Colon (tissue), 2 donors: ENCODE measurements around the gene XPO6.

Experiments
- FAIRE-seq: peaks from 2 replicates; lab custom pipeline; 2012; peaks lifted over from hg19 to GRCh38; lab: Jason Lieb, UNC
- donor health status: control.
- donor health status: control.

The XPO6 gene

DNA sequence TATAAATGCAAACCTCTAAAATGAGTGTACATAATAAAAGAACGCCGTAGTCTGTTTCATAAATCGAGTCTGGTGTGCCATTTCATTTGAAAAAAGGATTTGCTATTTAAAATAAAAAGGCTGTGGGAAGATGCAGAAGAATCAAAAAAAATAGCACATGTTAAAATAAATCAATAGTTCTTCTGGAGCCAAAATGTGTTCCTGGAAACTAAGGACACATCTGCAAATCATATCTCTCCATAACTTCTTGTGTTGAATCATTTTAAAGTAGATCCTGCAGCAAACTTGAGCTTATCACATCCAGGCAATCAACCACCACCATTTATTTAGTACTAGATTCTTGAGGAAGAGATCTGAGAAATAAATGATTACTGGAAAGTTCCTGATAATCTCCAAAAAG is 29.0 kb downstream of the XPO6 start:
- FAIRE-seq, result no peak

DNA sequence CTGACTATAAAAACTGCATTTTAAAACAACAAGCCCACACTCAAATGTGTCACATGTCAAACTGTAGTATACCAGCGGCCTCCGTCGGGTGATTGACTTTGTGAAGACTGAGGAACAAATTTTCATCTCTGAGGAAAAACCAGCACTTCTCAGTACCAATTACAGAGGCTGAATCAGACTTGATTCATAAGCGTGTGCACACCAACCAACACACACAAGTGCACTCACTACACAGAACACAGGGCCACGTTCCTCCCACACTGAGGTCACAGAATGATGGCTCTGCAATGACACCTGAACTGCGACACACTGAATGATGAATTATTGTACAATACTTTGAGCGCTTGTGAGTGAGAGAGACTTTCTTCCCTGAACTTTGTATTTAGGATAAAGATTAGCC is 29.6 kb downstream of the XPO6 start:
- no peak for FAIRE-seq

DNA sequence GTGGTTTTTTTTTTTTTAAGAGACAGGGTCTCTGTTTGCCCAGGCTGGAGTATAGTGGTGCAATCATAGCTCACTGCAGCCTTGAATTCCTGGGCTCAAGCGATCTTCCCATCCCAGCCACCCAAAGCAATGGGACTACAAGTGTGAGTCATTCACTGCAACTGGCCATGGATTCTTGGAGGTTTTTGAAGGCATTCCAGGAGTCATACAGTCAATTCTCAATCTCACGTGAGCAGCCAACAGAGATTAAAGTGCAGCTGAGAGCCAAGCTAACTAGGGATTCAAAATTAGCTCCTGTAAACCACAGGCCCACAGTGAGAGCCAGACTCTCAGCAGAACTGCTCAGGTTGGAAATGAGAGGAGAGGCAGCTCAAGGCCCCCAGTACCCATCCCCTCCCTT is 30.2 kb downstream of the XPO6 start:
- no peak for FAIRE-seq

DNA sequence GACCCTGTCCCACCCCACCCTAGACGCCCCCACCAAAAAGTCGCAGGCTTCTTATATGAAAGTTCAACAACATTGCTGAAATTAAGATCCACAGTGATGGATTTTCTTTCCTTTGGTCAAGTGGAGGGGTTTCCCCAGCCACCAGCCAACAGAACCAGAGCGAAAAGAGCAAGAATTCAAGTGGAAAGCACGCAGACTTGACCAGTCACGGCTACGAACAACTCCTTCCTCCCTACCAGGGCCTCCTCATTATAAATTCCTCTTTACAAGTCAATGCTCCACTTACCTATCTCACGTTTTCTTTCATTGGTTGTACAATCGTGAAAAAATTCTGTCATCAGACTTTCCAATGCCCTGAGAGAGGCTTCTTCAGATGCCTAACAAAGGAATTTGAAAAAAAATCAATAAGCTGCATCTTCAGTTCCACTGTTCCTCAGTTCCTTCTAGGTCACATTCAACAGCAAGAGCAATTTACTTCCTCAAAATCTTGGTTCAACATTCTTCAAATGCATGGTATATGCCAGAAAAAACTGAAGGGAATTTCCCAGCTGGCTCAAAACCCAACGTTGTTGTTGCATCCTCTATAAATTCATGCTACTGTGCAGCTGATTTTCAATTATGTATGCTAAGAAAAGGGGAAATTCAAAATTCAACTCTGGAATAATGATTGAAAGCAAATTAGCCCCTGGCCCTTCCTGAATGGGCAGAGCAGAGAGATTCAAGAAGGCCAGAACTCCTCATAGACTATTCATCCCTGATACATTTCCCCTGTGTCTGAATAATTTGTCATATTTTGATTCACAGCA is 30.9 kb downstream of the XPO6 start:
- no peak for FAIRE-seq

DNA sequence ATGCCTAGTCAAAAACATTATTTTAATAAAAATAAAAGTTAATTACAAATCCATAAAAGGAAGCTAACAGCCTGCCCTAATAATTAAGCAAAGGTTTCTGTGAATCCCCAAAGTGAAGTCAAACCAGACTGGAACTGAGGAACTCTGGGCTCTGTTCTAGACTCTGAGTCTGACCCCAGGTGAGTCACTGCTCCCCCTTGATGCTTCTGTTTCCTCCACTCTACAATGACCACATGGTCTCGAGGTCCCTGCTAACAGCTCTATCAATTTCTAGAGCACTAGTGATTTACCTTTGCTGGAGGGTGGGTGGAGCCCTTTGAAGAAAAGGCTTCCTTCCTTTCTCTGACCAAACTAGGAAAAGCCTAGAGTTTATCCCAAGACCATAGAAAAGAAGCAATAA is 32.4 kb downstream of the XPO6 start:
- no peak for FAIRE-seq

DNA sequence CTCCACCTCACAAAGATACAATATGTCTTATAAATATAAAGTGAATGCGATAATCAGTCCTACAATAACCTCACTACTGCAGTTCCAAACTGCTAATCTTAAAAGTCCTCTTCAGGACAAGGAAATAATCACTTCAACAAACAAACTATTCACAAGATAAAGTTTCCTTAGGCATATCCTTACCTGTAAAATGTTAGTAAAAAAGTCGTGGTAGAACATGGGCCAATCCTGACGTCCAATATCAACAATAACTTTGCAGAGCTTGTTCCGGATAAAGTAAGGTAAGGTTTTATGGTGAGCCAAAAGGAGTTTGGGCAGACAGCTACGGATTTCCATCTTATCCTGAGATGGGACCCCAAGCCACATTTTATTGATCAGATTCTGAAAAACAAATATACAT is 36.0 kb downstream of the XPO6 start:
- FAIRE-seq, result no peak

DNA sequence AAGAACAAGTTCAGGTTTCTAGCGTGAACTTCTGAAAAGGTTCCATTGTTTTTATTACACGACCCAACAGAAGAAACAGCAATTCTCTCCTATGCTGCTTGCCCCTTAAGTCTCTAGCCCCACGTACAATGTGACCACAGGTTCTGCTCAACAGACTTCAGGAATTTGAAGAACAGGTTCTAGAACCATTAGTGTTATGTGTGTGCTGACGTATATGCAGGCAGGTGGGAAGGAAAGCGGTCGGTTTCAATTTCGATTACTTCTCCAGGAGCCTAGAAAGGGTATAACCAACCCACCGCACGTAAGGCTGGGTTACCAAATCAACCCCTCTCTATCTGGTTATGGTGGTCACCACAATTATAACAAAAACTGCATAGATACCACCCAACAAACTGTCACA is 39.4 kb downstream of the XPO6 start:
- no peak for FAIRE-seq

DNA sequence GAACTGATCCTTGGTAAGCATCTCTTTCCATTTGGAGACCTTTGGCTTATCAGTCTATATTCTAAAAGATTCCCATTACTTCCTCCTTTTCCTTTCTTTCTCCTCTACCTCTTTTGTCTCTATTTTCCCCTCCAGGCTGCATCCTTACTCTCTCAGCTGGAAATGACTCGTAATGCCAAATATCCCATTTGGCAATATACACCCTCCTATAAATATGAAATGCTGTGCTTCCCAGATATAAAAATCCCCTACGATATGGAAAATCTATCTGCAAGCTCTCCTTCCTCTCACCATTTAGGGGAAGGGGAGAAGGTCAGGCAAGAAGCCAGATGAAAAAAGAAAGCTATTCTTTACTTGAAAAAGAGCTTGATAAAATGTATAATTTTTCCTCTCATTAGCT is 39.9 kb downstream of the XPO6 start:
- FAIRE-seq, result no peak

DNA sequence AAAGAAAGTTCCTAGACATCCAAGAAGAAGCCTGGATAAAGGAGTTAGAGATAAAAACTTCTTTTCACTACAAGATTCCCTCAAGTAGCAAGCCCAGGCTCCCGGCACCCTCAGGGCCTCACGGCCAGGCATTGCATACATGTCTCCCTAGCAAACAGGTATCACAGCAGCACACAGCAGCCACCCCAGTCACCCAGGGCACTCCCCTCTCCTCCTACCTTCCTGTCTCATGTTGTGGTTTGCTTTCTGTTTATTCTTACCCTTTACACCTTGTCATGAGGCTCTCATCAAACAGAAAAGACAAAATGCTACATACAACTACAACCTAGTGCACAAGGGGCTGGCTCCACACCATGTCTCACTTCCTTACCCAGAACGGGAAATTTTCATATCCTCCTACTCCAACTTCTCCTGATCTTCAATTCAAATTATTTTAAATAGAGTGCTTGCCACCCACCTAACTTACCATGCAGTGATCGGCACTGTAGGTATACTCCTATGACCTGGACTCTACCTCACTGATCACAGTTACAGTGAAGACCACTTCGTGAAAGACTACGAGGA is 42.7 kb downstream of the XPO6 start:
- no peak for FAIRE-seq

DNA sequence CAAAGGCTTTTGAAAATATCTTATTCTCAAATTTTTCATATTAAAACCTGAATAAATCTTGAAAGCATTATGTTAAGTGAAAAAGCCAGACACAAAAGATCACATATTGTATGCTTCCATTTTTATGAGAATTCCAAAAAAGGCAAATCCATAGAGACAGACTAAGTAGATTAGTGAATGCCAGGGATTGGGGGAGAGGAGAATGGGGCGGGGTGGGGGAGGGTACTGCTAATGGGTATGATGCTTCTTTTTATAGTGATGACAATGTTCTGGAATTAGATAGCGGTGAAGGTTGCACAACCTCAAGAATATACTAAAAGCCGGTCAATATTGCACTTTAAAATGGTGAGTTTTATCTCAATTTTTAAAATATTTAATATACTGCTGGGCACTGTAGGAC is 44.0 kb downstream of the XPO6 start:
- no peak for FAIRE-seq

DNA sequence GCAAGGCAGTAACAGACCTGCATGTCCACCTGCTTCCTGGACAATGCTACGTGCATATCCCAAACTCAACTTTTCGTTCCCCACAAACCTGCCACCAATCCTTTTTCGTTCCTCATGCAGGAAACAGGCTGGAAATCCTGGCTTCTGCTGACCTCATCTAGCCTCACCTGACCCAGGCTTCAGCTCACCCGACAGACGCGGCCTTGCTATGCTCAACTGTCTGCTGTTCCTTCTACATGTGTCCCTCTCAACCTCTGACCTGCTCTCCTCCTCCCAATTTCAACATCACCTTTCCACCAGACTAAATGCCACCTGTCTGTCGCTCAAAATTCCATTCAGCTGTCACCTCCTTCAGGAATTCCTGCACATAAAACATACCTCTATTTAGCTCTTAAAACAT is 44.5 kb downstream of the XPO6 start:
- no peak for FAIRE-seq

DNA sequence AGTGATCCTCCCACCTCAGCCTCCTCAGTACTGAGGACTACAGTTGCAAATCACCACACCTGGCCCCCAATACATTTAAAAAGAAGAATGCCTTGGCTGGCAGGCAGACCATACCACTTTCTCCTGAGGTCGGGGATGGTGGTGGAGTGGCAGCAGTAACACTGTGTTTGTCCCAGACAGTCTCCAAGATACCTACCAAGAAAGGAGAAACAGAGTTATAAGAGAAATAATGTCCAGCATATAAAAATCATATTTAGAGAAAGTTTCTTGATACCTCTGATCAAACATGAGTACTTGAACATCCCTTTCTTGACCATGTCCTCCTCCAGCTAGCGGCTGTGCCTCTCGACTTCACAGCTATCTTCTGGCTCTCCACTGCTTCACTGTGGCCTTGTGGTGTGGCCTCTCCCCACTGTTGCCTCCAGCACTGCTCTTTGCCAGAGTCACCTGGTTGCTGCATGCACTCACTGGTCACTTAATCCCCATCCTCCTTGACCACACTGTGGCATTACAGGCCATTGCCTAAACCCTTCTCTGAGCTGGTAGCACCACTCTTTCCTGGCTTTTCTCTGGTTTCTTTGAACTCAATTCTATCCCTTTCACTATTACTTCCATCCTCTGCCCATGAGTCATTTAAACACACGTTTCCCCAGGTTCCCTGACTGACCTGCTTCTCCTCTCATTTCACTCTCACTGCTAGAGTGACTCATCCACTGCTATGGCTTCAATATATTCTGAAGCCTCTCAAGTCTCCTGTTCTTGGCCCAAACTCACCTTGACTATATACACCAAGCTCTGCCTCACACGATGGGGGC is 45.2 kb downstream of the XPO6 start:
- FAIRE-seq, result no peak

DNA sequence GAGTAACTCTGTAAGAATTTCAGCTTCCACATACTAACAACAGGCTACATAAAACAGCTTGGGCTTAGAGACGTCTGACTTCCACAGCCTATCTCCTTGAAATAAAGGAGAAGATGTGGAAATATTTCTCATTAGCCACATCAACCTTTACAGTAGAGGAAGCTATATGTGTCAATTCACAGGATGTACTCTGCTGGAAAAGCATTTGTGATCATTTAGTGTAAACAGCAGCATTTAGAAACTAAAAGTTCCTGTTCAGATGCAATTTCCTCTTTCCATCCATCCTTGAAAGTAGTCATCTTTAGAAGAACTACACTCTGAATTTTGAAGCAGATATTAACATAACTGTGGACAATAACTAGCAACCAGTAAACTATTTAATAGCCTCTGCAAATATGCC is 46.2 kb downstream of the XPO6 start:
- FAIRE-seq, result no peak

DNA sequence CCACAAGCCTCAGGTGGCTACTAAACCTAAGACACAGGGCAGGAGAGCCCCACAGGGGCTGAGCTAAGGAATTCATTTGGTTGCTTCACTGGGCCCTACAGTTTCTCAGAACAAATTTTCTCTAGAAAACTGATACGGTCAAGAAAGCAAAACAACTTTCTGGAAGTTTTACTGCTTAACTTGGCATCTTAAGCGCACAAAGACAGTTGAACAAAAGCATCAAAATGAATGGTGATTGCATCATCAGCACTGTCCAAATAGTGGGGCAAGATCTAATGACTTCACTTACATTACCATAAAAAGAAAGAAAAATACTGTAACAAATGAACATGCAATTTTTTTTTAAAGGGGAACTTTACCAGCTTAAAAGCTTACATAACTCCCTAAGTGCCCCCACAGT is 47.6 kb downstream of the XPO6 start:
- no peak for FAIRE-seq

DNA sequence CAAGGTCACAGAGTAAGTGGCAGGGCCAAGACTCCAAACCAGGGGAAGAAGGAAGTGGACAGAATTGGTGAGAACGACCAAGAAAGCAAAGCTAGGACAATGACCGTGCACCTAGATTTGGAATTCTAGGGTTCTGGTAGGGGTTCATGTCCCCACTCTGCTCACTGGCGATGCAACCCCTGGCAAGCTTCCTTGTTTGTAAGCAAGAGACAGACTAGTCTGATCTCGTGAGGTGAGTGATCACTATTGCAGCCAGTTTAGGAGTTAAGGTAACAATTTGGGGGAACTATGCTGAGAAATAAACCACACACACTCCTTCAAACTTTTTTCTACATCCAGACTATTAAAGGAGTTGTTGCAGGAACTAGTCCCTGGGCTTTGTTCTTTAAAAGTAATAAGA is 48.1 kb downstream of the XPO6 start:
- no peak for FAIRE-seq

DNA sequence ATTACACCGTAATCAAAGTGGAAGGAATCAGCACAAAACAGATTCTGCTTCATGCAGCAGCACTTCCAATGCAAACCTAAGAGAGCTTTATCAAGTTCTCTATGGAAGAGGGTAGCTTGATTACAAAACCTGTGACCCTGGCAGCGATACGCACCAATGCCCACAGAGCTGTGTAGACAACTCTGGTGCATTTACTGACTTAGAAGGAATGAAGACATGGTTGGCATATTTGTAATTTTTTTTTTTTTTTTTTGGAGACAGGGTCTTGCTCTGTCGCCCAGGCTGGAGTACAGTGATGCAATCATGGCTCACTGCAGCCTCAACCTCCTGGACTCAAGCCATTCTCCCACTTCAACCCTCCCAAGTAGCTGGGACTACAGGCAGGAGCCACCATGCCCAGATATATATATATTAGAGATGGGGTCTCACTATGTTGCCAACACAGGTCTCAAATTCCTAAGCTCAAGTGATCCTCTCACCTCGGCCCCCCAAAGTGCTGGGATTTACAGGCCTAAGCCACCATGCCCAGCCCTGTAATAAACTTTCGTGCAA is 49.4 kb downstream of the XPO6 start:
- no peak for FAIRE-seq

DNA sequence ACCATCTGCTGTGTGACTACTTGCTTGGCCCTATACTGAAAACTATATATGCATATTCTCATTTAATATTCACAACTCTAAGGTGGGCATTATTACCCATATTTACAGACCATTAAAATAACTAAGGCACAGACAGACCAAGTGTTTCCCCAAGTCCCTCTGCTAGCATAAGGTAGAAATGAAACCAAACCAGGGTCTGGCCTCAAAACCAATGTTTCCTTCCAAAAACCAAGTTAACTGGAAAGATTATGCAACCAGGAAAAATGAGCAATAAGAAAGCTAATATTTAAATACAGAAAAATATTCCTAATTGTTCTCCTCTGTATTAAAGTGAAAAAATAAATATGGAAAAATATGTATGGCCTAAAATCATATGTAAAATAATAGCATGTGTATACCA is 50.1 kb downstream of the XPO6 start:
- FAIRE-seq, result no peak

DNA sequence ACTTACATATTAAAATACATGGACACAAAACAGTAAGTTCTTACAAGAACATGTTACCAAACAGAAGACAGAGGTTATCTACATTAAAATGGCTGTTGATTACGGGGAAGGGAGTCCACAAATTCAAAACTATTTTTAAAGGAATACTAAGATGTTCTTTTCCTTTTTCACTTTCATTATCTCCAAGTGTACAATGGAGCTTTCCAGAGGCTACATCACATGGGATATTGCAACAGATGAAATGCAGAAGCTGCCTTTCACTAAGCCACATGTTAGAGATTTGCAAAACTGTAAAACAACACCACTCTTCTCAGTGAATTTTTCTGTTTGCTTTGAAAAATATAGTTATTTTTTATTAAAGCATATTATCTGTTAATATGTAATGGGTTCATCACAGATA is 53.6 kb downstream of the XPO6 start:
- no peak for FAIRE-seq

DNA sequence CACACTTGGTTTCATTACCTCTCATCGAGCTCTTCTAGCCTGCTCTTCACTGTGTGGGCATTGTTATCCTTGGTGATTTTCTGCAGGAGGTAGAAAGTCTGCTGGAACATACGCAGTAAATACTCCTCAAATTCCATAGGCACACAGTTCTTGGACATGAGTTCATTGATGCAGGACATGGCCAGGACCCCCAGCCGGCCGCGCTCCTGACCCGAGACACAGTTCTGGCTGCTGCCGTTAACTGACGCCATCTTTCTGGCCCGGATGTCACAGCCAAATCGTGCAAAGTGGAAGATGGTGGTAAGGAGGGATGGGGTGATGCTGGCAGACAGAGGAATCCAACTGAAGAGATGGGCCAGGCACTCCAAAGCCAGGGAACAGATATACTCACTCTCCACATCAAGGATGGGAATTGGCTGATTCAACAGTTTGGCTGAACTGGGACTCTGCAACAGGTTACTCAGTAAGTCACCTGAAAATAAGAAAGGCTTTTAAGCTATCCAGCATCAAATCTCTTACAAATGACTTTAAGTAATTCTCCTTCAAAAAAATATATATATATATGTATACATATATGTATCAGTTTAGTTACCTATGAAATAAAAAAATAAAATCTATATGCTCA is 55.6 kb downstream of the XPO6 start:
- FAIRE-seq, result no peak

DNA sequence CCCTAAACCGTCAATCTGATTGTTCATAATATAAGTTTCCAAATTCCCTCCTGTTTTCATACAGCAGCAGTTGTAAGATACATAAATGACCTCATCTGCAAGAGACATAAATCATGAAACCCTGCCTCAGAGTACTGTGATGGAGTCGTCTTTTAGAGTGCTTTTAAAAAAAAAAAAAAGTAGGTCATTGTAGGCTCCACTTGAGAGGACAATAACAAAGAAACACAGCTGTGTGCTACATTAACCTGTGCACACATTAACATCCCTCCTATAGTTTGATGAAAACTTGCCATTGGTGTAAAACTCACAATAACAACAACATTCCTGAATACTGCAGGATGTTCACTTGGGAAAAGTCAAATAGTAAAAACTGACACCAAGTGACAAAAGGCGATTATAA is 56.5 kb downstream of the XPO6 start:
- FAIRE-seq, result no peak

DNA sequence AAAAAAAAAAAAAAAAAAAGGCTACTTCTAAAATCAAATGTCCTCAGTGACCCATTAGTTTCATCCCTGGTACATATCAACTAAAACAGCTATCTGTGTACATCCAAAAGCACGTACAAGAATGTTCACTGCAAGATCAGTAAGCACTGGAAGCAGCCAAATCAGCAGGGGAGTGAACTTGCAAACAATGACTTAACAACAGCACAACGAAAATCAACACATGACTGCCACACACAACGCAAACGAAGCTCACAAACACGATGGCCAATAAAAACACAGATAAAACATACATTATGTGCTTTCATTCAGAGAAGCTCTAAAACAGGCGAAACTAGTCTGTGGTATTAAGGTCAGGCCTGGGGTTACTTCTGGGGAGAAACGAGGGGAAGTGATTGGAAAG is 60.6 kb downstream of the XPO6 start:
- no peak for FAIRE-seq

DNA sequence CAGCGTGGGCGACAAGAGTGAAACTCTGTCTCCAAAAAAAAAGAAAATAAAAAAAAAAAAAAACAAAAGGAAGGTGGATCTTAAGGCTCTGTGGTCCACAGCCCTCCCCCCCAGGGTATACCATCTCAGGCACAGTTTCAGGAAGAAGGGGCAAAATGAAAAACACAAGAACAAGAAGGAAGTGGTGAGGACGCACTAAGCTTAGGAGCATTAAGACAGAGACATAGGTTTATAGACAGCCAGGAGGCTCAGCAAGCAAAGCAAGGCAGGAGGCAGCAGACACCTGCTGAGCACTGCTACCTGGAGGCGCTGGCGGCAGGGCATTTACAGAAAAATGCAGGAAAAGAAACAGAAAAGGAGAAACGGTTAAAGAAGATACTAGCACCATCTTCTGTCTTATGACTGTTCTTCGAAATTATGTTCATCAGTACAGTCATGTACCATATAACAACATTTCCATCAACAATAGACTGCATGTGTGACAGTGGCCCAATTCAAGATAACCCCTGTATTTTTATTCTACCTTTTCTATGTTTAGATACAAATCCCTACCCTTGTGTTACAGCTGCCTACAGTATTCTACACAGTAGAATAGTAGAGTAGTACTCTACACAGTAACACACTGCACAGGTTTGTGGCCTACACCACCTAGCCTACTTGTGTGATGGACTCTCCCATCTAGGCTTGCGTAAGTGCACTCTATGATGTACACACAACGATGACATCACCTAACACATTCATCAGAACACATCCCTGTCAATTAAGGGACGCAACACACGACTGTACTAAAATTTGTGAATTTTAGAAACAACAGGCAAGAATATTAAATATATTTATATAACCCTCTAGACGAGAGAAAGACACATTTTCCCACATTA is 62.5 kb downstream of the XPO6 start:
- FAIRE-seq, result no peak
